HS-5 (cell line): ENCODE data around the gene GIMAP6.
"Not testable (repeated sequence)": the region's sequence is repeated elsewhere in the genome, so short reads cannot be mapped to it uniquely, and the experiment has no call there.

Source experiments
- DNase-seq: peaks from one replicate; pipeline ENCODE4 v3.0.0-alpha.2; 2012; ENCODE audit warnings: low read depth

GIMAP6 gene

GRCh38 chr7:150631866-150632864 is at the start of gene GIMAP6:
Gene GIMAP6, minus strand, starts transcription at chr7:150632385. Its CDS starts 2,243 bp downstream, at chr7:150630142.
- DNase-seq: no peak

DNA sequence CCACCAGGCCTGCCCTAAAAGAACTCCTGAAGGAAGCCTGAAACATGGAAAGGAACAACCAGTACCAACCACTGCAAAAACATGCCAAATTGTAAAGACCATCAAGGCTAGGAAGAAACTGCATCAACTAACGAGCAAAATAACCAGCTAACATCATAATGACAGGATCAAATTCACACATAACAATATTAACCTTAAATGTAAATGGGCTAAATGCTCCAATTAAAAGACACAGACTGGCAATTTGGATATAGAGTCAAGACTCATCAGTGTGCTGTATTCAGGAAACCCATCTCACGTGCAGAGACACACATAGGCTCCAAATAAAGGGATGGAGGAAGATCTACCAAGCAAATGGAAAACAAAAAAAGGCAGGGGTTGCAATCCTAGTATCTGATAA is 48.2 kb upstream of the GIMAP6 start:
- not testable (repeated sequence) for DNase-seq

DNA sequence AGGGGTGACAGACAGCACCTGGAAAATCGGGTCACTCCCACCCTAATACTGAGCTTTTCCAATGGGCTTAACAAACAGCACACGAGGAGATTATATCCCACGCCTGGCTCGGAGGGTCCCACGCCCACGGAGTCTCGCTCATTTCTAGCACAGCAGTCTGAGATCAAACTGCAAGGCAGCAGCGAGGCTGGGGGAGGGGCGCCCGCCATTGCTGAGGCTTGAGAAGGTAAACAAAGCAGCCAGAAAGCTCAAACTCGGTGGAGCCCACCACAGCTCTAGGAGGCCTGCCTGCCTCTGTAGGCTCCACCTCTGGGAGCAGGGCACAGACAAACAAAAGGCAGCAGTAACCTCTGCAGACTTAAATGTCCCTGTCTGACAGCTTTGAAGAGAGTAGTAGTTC is 46.4 kb upstream of the GIMAP6 start:
- DNase-seq: not testable (repeated sequence)

DNA sequence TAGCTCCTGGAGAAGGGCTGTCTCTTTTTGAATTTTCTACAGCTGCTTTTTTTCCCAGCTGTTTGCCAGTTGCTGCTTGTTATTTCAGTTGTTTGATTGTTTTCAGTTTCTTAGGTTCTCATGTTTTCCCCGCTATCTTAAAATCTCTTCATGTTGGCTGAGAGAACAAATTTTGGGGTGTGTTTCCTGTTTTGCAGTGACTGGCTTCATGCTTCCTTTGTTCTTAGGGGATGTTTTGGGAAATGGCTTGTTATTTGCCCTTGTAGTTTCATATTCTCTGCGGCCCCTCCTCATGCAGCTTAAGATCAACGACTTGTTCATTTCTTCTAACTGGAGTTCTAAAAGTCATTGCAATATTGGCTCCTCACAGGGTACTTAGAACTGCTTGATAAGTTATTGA is 44.7 kb upstream of the GIMAP6 start:
- DNase-seq: not testable (repeated sequence)

- DNase-seq: not testable (repeated sequence)
Observed at GRCh38 chr7:150676276-150676675, 44.1 kb upstream of the GIMAP6 start.

- DNase-seq: no peak
Observed at GRCh38 chr7:150675714-150676113, 43.5 kb upstream of the GIMAP6 start.

- not testable (repeated sequence) for DNase-seq
Observed at GRCh38 chr7:150671798-150672585, 39.8 kb upstream of the GIMAP6 start.

- DNase-seq: no peak
Observed at GRCh38 chr7:150668977-150669376, 36.8 kb upstream of the GIMAP6 start.

- no peak for DNase-seq
Observed at GRCh38 chr7:150668472-150668911, 36.3 kb upstream of the GIMAP6 start.

GRCh38 chr7:150666412-150666811 is 34.2 kb upstream of the GIMAP6 start:
- DNase-seq: no peak

GRCh38 chr7:150665896-150666295 is 33.7 kb upstream of the GIMAP6 start:
- DNase-seq: no peak

DNA sequence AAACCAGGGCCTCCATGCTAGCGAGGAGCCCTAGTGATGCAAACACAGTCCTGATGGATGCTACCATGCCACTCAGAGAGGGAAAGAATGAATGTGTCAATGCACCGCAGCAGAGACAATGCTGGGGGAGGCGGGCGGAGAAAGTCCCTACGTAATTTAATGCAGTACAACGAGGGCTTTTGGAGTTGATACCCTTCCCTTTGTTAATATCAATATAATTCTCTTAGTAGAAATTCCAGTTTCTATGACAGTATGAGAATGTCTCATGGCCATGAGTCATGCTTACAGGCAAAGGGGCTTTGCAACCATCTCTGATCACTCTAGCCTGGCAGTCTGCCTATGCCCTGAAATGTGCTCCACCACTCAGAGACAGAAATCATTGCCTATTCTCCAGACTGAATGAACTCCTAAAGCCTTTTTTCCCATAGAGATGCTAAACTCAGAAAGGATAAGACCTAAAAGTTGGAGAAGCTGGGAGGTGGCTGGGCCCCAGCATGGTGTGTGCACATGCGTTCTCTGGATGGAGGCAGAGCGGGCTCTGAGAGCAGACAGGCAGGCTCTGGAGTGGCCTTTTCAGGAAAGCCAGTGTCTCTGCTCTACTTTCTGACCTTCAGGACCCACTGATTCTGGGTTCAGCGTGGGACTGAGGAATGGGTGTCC is 33.0 kb upstream of the GIMAP6 start:
- no peak for DNase-seq

DNA sequence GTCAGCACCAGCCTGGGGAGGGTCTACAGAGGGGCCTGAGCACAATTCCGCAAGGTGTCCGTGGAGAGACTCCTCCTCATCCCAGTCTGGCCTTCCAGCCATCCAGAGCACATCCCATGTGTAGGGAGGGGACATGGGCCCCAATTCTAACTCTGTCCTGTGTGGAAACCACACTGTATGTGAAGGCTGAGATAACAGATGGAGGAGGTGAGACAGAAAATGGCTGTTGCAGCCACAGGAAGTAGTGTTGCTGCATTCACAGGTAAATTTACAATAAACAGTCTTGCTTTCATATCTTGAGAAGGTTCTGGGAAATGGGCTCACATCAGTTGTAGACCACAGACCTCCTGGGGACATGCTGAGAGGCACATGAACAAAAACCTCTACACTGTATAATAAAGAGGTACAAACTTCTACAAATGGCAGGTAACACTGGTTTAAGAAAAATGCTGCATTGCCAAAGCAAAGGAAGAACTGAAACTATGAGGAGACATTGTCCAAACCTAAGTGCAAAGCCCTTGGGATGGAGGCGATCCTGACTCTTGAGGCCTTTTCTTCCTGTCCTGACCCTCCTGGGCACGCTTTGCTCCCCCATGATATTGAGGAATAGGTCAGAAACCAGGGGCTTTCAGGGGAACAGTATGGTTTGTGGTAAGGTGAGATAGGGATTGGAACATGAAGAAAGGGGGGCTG is 31.8 kb upstream of the GIMAP6 start:
- DNase-seq: no peak

- DNase-seq: not testable (repeated sequence)
Observed at GRCh38 chr7:150662821-150663220, 30.6 kb upstream of the GIMAP6 start.

DNA sequence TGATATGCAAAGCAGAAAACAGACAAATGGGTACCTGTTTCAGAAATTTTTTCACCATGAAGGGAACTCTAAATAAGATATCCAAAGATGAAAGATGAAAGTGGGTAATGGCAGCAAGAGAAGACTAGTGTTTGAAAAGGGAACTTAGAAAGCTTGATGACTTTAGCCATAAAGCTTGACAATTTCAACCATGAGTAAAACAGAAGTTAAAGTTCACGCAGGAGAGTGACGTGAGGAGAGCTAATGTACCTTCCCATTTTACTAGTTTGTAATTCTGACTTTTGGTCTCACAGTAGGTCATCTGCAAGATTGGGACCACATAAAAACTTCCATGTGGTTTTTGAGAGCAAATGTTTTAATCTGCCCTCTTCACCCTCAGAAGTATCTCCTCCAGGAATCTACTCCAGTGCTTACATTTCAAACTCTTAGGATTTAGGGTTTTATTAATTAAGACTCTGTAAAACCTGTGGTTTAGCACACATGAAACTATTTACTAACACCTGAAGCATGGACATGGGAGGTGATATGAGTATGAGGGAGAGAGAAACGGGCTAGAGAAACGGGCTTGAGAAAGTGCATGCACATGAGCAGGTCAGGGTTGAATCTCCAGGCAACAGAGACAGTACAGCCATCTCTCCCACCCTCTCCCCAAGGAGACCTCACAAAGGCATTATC is 28.9 kb upstream of the GIMAP6 start:
- DNase-seq: no peak

GRCh38 chr7:150657526-150657925 is 25.3 kb upstream of the GIMAP6 start:
- DNase-seq: no peak

DNA sequence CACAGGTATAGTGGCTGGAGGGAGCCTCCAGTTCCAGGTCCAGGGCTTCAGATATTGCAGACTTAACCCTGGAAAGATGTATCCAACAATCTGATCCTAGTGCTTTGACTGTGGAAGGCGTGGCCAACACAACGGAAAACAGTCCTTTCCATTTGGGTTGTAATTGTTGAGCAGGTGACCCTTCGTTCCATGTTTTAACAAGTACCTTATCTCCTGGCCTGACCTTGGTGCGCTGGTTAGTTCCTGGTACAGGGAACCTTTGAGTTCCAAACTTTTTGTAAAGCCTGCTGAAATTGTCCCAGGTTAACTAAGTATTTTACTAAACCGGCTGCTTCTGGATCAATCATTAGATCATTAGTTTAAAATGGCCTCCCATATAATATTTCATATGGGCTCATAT is 23.9 kb upstream of the GIMAP6 start:
- no peak for DNase-seq

DNA sequence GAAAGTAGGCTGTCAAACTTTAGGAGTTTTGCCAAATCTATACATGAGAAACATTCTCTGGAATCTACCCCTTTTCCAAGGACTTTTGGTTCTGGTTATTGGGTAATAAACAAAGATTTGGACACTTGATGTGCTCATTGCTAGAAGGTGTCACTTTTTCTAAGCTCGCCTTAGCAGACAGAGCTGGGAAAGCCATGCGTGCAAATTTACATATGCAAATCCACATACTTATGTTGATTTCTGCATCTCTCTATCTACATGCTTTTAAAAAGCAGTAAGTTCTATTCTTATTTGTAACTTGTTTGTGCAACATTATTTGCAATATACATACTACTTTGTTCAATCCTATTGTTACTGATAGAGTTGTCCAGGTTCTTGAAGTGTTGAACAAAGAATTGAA is 22.5 kb upstream of the GIMAP6 start:
- no peak for DNase-seq

- no peak for DNase-seq
Observed at GRCh38 chr7:150649080-150649385, 16.8 kb upstream of the GIMAP6 start.

- DNase-seq: no peak
Observed at GRCh38 chr7:150648353-150649079, 16.3 kb upstream of the GIMAP6 start.
